Panc1 (cell line): ENCODE measurements around the gene DAB2IP. TPM values are rescaled to one million over a fixed set of nuclear protein-coding genes. Genes with fewer than 3 reads are reported as not detected.

Experiments used
- ATAC-seq: fragments of 200-7000 bp; cut with Tn5 transposase; 2 replicates; pipeline ENCODE4 v1.9.1; 2020; ENCODE audit warnings: mild to moderate bottlenecking, moderate library complexity
- BruUV-seq: library from RNA; stranded (reverse); fragments of 400-500 nt; replicated peaks from 2 replicates; lab custom pipeline; 2021; lab: Mats Ljungman, UMichigan
- CTCF ChIA-PET: fragments of 300-600 bp; sonication (Branson Sonifier 250); formaldehyde crosslinking; loops from one replicate; lab custom pipeline; 2022; ENCODE audit warnings: antibody characterized with exemption; lab: Charles Lee
- POLR2A ChIA-PET: fragments of 300-600 bp; sonication (Branson Sonifier 250); formaldehyde crosslinking; loops from one replicate; lab custom pipeline; 2022; ENCODE audit warnings: antibody characterized with exemption; lab: Charles Lee
- DNase-seq: peaks from one replicate; pipeline ENCODE4 v3.0.0-alpha.2; 2010; ENCODE audit warnings: low read depth, low spot score
- H3K27ac ChIP-seq: 2 replicates; pipeline ENCODE4 v1.5.1; 2011; ENCODE audit warnings: mild to moderate bottlenecking, low read length, inconsistent platforms
- H3K27me3 ChIP-seq: fragments of 200-500 bp; sonication (Bioruptor generic); 2 replicates; pipeline ENCODE4 v1.6.0; 2014; ENCODE audit warnings: low read length, inconsistent platforms; ENCODE audit not compliant: control insufficient read depth, insufficient read depth
- H3K36me3 ChIP-seq: fragments of 200-500 bp; sonication (Bioruptor generic); 2 replicates; pipeline ENCODE4 v1.5.1; 2014; ENCODE audit warnings: inconsistent platforms, mild to moderate bottlenecking, low read length, moderate library complexity; ENCODE audit not compliant: control insufficient read depth, insufficient read depth
- H3K4me1 ChIP-seq: 2 replicates; pipeline ENCODE4 v1.5.1; 2011; ENCODE audit warnings: inconsistent platforms, mild to moderate bottlenecking, low read length, moderate library complexity; ENCODE audit not compliant: control insufficient read depth, insufficient read depth
- H3K4me3 ChIP-seq, 2 experiments: 2 replicates each; pipeline ENCODE4 v1.5.1; 2011 to 2012; ENCODE audit warnings: low read depth in 2 of 2, low read length in 2 of 2, mild to moderate bottlenecking in 2 of 2, inconsistent platforms in 1 of 2, moderate library complexity in 1 of 2
- H3K9me3 ChIP-seq: fragments of 200-500 bp; sonication (Bioruptor generic); 2 replicates; pipeline ENCODE4 v1.5.1; 2014; ENCODE audit warnings: low read depth, mild to moderate bottlenecking, inconsistent platforms, low read length, moderate library complexity; ENCODE audit not compliant: control insufficient read depth, insufficient read depth
- POLR2AphosphoS5 ChIP-seq: IDR thresholded peaks from 2 replicates; pipeline ENCODE4 v1.6.1; 2012; ENCODE audit warnings: mild to moderate bottlenecking, low read depth, low read length, moderate library complexity
- REST ChIP-seq, 2 experiments: IDR thresholded peaks; 2 replicates each; pipeline ENCODE4 v1.6.1; 2011 to 2012; ENCODE audit warnings: low read depth in 2 of 2, control low read depth in 1 of 2, low read length in 1 of 2, mild to moderate bottlenecking in 1 of 2, moderate library complexity in 1 of 2; ENCODE audit not compliant: insufficient read depth in 1 of 2
- SIN3A ChIP-seq: IDR thresholded peaks from 2 replicates; pipeline ENCODE4 v1.6.1; 2012; ENCODE audit warnings: low read depth, mild to moderate bottlenecking, low read length, moderate library complexity, borderline replicate concordance; ENCODE audit not compliant: insufficient read depth
- TCF7L2 ChIP-seq: IDR thresholded peaks from 2 replicates; pipeline ENCODE4 v1.6.1; 2011; ENCODE audit warnings: mild to moderate bottlenecking, low read depth, low read length, inconsistent platforms
- in situ Hi-C: cut with HindIII; loops from 2 replicates; pipeline ENCODE4 v1.10.0; 2016; ENCODE audit warnings: low sequenced_read_pairs, low pct_unique_long_range_greater_than_20kb
- intact Hi-C: fragments of 100-400 bp; cut with micrococcal nuclease; formaldehyde crosslinking; loops from one replicate; pipeline ENCODE4 v1.10.0; 2022; ENCODE audit not compliant: unreplicated experiment
- total RNA-seq: library from RNA; stranded (reverse); gene quantifications from one replicate; pipeline ENCODE4 v1.2.1, GENCODE V29; 2021; ENCODE audit not compliant: unreplicated experiment
- TF ChIP-seq, protein P1 (sequence below): fragments of 450-650 bp; IDR thresholded peaks from 2 replicates; pipeline ENCODE4 v1.5.1; 2017; ENCODE audit warnings: mild to moderate bottlenecking

The DAB2IP gene
- total RNA-seq, 1 experiment from 2014 or later: 18.4 TPM

GRCh38 chr9:121619545-121620324 is 31.7 kb upstream of the DAB2IP start:
- Histone ChIP-seq H3K9me3 (no peaks in the 10 kb centered on the region), H3K4me3 (no peak overlapping the region), H3K36me3 (no peaks in the 10 kb centered on the region), H3K27me3 (no peaks in the 10 kb centered on the region), H3K27ac (no peak overlapping the region), H3K4me1 (no peaks in the 10 kb centered on the region)
- TF ChIP-seq POLR2AphosphoS5: no peak
- no peak for TF ChIP-seq TCF7L2
- no peak for TF ChIP-seq REST (IDR thresholded peaks at IDR 0.05; ENCODE audit: insufficient read depth in 1 of 2, low read depth in 2 of 2, low read length in 1 of 2)
- TF ChIP-seq, protein P1, sequence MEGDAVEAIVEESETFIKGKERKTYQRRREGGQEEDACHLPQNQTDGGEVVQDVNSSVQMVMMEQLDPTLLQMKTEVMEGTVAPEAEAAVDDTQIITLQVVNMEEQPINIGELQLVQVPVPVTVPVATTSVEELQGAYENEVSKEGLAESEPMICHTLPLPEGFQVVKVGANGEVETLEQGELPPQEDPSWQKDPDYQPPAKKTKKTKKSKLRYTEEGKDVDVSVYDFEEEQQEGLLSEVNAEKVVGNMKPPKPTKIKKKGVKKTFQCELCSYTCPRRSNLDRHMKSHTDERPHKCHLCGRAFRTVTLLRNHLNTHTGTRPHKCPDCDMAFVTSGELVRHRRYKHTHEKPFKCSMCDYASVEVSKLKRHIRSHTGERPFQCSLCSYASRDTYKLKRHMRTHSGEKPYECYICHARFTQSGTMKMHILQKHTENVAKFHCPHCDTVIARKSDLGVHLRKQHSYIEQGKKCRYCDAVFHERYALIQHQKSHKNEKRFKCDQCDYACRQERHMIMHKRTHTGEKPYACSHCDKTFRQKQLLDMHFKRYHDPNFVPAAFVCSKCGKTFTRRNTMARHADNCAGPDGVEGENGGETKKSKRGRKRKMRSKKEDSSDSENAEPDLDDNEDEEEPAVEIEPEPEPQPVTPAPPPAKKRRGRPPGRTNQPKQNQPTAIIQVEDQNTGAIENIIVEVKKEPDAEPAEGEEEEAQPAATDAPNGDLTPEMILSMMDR: no peak
- no peak for TF ChIP-seq SIN3A
- in situ Hi-C loops (no loop called here), intact Hi-C loops (loop anchor here (10.0 kb wide), 1 partner anchor 65 kb away; no protein-coding TSS in a partner anchor)
- BruUV-seq: no TSS peak
- ChIA-PET CTCF (interaction anchor here (1.2 kb wide), 1 partner anchor 10 kb away, joined by 3 read pairs; no protein-coding TSS in a partner anchor), POLR2A (no interaction called here)
- DNase-seq: no peak
- no peak for ATAC-seq

DNA sequence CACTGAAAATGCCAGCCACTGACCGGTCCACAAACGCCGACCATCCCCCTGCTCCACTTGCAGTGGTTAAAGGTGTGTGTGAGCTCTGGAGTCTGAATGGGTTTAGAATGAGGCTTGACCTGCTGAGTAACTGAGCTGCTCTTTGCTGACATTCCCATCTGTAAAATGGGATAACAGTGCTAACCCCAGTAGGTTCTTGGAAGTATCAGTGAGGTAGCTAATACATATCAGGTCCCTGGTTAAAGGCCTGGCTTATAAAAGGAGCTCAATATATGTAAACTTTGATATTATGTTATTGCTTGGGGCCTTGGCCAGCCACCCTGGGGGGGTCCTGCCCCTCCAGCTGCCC is 31.1 kb upstream of the DAB2IP start:
- in situ Hi-C loops (no loop called here), intact Hi-C loops (loop anchor here (10.0 kb wide), 1 partner anchor 65 kb away; no protein-coding TSS in a partner anchor)
- H3K27me3 ChIP-seq: no peaks in the 10 kb centered on the region
- no peaks in the 10 kb centered on the region for H3K9me3 ChIP-seq
- H3K36me3 ChIP-seq: no peaks in the 10 kb centered on the region
- POLR2A ChIA-PET: no interaction called here
- no TSS peak for BruUV-seq
- TF ChIP-seq SIN3A: no peak
- TF ChIP-seq TCF7L2: no peak
- TF ChIP-seq, protein P1: no peak
- no peak for TF ChIP-seq POLR2AphosphoS5
- TF ChIP-seq REST (IDR thresholded peaks at IDR 0.05; ENCODE audit: insufficient read depth in 1 of 2, low read depth in 2 of 2, low read length in 1 of 2): no peak
- no peak overlapping the region for H3K4me3 ChIP-seq
- CTCF ChIA-PET: interaction anchor here (1.2 kb wide), 1 partner anchor 10 kb away, joined by 3 read pairs; no protein-coding TSS in a partner anchor
- no peak overlapping the region for H3K27ac ChIP-seq
- DNase-seq (no peak), ATAC-seq (no peak)
- no peaks in the 10 kb centered on the region for H3K4me1 ChIP-seq
